Mesodermal cell (in vitro differentiated cells): ENCODE measurements around the gene HIPK2.

Source experiments
- H3K27ac ChIP-seq: 2 replicates; pipeline ENCODE4 v1.7.0; 2013; ENCODE audit warnings: mild to moderate bottlenecking, low read depth, low read length, moderate library complexity; ENCODE audit not compliant: severe bottlenecking
- H3K36me3 ChIP-seq: 2 replicates; pipeline ENCODE4 v1.7.1; 2013; ENCODE audit warnings: mild to moderate bottlenecking, low read length, moderate library complexity; ENCODE audit not compliant: control insufficient read depth, insufficient read depth
- H3K4me1 ChIP-seq: one replicate; pipeline ENCODE4 v1.7.1; 2013; ENCODE audit warnings: mild to moderate bottlenecking, low read length; ENCODE audit not compliant: insufficient read depth, control insufficient read depth, poor library complexity, severe bottlenecking
- H3K4me3 ChIP-seq: 2 replicates; pipeline ENCODE4 v1.7.0; 2013; ENCODE audit warnings: low read length, control low read depth, mild to moderate bottlenecking; ENCODE audit not compliant: insufficient read depth, poor library complexity, severe bottlenecking; ENCODE audit errors: extremely low read depth
- H3K9me3 ChIP-seq: 2 replicates; pipeline ENCODE4 v1.7.1; 2013; ENCODE audit warnings: mild to moderate bottlenecking, low read length, moderate library complexity; ENCODE audit not compliant: control insufficient read depth
- WGBS, 2 experiments: methylation state at CpG; one replicate each; pipeline ENCODE4 v1.1.5; 2013; ENCODE audit warnings: missing lambda C conversion rate in 2 of 2; ENCODE audit not compliant: insufficient coverage in 2 of 2; 5-methylcytosine and 5-hydroxymethylcytosine counted together

Gene HIPK2

GRCh38 chr7:139714163-139714901 lies 63.5 kb downstream of the HIPK2 start:
- Histone ChIP-seq H3K4me1 (peaks cover 9% of the 10 kb centered on the region), H3K36me3 (peaks cover 37% of the 10 kb centered on the region), H3K27ac (peak overlapping the region; percentile 16), H3K4me3 (no peak overlapping the region), H3K9me3 (no peaks in the 10 kb centered on the region)
- 69 to 77% methylated on average over 19 to 22 of the region's 23 CpGs for WGBS, 2 experiments

DNA sequence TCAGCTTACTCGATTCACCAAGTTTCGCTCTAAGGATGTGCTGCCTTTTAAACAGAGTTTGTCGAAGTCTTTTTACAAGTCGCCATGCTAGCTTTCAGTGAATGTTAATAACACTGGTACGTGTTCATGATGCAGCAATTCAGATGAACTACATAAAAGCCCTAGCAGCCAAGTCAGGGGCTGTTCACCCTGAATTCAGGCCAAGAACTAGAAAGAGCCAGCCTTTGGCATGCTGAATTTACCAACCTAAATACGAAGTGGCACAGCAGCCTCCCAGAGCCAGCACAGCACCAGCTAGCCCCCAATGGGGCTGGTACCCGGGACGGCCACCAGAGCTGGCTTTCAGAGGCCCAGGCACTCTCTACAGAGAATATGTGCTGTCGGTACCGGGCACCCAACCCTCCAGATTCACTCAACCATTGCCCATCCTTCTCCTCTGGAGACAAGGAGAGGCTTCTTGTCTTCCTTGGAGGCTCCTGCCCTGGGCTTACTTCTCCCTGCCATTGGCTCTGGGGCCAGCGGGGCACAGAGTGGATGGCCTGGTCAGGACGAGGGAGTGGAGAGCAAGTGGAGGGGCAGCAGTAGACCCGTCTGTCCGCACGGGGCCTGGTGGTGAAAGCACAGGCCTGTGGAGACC lies 64.2 kb downstream of the HIPK2 start:
- WGBS, 2 experiments, result 80 to 94% methylated on average over 11 to 14 of the region's 15 CpGs
- Histone ChIP-seq H3K9me3 (no peaks in the 10 kb centered on the region), H3K4me1 (peaks cover 9% of the 10 kb centered on the region), H3K36me3 (peaks cover 38% of the 10 kb centered on the region), H3K27ac (peak overlapping the region; percentile 16), H3K4me3 (no peak overlapping the region)

DNA sequence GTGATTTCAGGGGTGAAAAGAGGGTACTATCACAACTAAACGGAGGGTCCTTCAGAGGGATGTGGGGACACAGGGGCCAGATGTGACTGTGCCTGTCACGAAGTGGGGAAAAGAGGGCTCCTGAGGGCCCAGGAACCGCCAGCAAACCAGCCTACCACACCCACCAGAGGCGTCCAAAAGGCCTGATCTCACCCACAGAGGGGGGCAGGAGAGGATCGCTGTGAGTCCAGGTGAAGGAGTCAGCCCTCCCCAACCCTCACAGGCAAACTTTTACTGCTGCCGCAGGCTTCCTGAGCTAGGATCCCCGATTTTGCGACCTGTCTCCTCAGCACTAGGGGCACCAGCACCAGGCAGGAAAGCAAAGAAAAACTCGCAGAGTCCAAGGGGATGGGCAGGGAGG lies 64.7 kb downstream of the HIPK2 start:
- Histone ChIP-seq H3K4me3 (no peak overlapping the region), H3K9me3 (no peaks in the 10 kb centered on the region), H3K4me1 (peaks cover 9% of the 10 kb centered on the region), H3K36me3 (peaks cover 43% of the 10 kb centered on the region), H3K27ac (no peak overlapping the region)
- 50 to 93% methylated on average over 2 to 6 of the region's 9 CpGs for WGBS, 2 experiments

DNA sequence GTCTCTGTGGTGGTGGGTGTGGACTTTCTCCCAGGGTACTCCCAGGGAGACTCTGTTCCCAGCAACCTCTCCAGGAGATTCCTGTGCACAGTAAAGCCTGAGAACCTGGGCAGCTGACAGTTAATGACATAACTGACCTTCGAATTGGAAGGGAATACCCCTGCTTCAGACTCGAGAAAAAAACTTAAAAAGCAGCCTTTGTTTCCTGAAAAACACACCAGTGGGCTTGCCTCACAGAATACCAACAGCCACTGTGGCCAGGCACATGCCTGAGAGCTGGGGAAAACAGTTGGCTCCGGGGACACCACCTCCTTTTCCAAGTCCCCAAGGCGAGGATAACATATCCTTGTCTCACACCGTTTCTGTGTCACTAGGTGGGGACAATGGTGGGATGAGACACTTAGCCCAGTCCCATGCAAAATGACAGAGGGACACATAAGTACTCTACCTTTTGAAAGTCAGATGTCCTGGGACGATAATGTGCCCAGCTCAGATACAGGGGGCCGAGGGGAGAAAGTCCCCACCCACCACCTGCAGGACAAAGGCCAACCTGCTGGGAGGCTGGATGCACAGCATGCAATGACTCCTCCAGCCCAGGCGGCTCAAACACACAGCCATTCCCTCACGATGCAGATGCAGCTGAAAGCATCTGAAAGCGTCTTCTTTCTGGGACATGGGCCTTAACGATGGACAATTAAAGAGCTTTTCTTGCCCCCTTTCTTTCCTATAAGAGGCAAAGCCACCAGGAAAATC lies 65.6 kb downstream of the HIPK2 start:
- peaks cover 45% of the 10 kb centered on the region for H3K36me3 ChIP-seq
- no peak overlapping the region for H3K27ac ChIP-seq
- WGBS, 2 experiments, result 56 to 64% methylated on average over 8 to 10 of the region's 11 CpGs
- peaks cover 9% of the 10 kb centered on the region for H3K4me1 ChIP-seq
- H3K4me3 ChIP-seq, result no peak overlapping the region
- H3K9me3 ChIP-seq, result no peaks in the 10 kb centered on the region

DNA sequence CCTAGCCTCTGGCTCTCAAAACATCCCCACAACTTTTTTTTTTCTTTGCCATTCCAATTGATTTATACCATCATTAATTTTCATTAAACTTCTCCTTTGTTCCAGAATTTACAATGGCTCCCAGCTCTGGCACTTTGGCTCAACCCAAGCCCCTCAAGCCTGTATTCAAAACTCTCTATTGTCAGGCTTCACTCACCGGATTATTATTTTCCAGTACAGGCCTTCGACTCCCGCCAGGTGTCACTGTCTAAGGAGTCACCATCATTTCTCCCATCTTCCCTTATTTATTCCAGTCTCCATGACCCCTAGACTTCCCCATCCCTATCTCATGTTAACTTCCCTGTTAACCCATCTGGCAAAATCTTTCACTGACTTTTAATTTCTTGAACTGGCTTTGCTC lies 67.8 kb downstream of the HIPK2 start:
- WGBS, 2 experiments, result 95 to 96% methylated on average over 3 of the region's 3 CpGs
- Histone ChIP-seq H3K36me3 (peaks cover 32% of the 10 kb centered on the region), H3K4me3 (no peak overlapping the region), H3K9me3 (no peaks in the 10 kb centered on the region), H3K4me1 (peaks cover 9% of the 10 kb centered on the region), H3K27ac (no peak overlapping the region)

DNA sequence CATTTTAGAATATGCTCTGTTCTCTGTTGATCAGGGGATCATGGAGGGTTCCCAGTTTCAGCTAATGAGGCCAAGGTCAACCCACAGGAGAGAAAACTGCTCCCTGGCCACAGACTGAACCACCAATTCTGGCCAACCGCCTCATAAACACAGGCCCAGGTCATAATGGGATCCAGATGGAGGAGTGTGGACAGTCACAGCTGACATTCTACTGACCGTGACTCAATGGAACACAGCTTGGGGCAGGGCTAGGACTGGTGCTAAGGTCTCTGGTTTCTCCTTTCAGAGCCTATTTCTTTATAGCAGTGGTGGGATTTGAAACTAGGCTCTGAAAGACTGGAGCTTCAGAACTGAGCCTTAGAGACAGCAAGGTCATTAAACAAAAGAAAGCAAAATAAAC lies 68.3 kb downstream of the HIPK2 start:
- H3K27ac ChIP-seq, result no peak overlapping the region
- H3K9me3 ChIP-seq, result no peaks in the 10 kb centered on the region
- peaks cover 33% of the 10 kb centered on the region for H3K36me3 ChIP-seq
- no peak overlapping the region for H3K4me3 ChIP-seq
- peaks cover 7% of the 10 kb centered on the region for H3K4me1 ChIP-seq
- 94% methylated on average over 2 of the region's 2 CpGs for WGBS, 2 experiments

GRCh38 chr7:139708541-139708940 lies 69.3 kb downstream of the HIPK2 start:
- H3K36me3 ChIP-seq, result peaks cover 29% of the 10 kb centered on the region
- 90 to 92% methylated on average over 4 to 5 of the region's 6 CpGs for WGBS, 2 experiments
- no peak overlapping the region for H3K4me3 ChIP-seq
- no peak overlapping the region for H3K27ac ChIP-seq
- H3K9me3 ChIP-seq, result no peaks in the 10 kb centered on the region
- H3K4me1 ChIP-seq, result no peaks in the 10 kb centered on the region

GRCh38 chr7:139706837-139707236 lies 71.0 kb downstream of the HIPK2 start:
- Histone ChIP-seq H3K36me3 (peaks cover 23% of the 10 kb centered on the region), H3K4me1 (no peaks in the 10 kb centered on the region), H3K9me3 (no peaks in the 10 kb centered on the region), H3K27ac (no peak overlapping the region), H3K4me3 (no peak overlapping the region)
- 89 to 90% methylated on average over 8 to 9 of the region's 9 CpGs for WGBS, 2 experiments

GRCh38 chr7:139704308-139704879 lies 73.4 kb downstream of the HIPK2 start:
- 91 to 100% methylated on average over 7 to 8 of the region's 8 CpGs for WGBS, 2 experiments
- peaks cover 2% of the 10 kb centered on the region for H3K4me1 ChIP-seq
- H3K36me3 ChIP-seq, result peaks cover 21% of the 10 kb centered on the region
- H3K9me3 ChIP-seq, result no peaks in the 10 kb centered on the region
- H3K27ac ChIP-seq, result no peak overlapping the region
- H3K4me3 ChIP-seq, result no peak overlapping the region

- WGBS, 2 experiments, result 71 to 88% methylated on average over 5 of the region's 5 CpGs
- Histone ChIP-seq H3K4me1 (peaks cover 2% of the 10 kb centered on the region), H3K9me3 (no peaks in the 10 kb centered on the region), H3K27ac (no peak overlapping the region), H3K36me3 (peaks cover 21% of the 10 kb centered on the region), H3K4me3 (no peak overlapping the region)
Observed at GRCh38 chr7:139703487-139704307, 74.1 kb downstream of the HIPK2 start.
